Sigmoid colon (tissue), 4 donors: ENCODE results near the gene ACAP1.

ENCODE experiments used
- EP300 ChIP-seq, 4 donors: sonication (generic); formaldehyde crosslinking; IDR thresholded peaks; one replicate each; pipeline ENCODE4 v1.6.1; 2017; ENCODE audit warnings: antibody characterized with exemption in 4 of 4
- POLR2A ChIP-seq, 2 donors: fragments of 450-650 bp; IDR thresholded peaks; one replicate each; pipeline ENCODE4 v1.6.1; 2016; ENCODE audit warnings: antibody characterized with exemption in 2 of 2, mild to moderate bottlenecking in 2 of 2, moderate library complexity in 2 of 2
- POLR2AphosphoS5 ChIP-seq, 4 donors: sonication (generic); formaldehyde crosslinking; IDR thresholded peaks; one replicate each; pipeline ENCODE4 v1.6.1; 2017; ENCODE audit warnings: antibody characterized with exemption in 4 of 4
- TF ChIP-seq, protein P1 (sequence below), 4 experiments: fragments of 450-650 bp in 3 of 4; fragments of 200-600 bp in 1 of 4; IDR thresholded peaks; one replicate each; pipeline ENCODE4 v1.5.1; 2016 to 2019; ENCODE audit warnings: antibody characterized with exemption in 4 of 4, mild to moderate bottlenecking in 3 of 4, moderate library complexity in 2 of 4

GRCh38 chr17:7382901-7383300, 46.6 kb downstream of the ACAP1 start:
- no peak for TF ChIP-seq POLR2A (IDR thresholded peaks at IDR 0.05)
- TF ChIP-seq, protein P1, sequence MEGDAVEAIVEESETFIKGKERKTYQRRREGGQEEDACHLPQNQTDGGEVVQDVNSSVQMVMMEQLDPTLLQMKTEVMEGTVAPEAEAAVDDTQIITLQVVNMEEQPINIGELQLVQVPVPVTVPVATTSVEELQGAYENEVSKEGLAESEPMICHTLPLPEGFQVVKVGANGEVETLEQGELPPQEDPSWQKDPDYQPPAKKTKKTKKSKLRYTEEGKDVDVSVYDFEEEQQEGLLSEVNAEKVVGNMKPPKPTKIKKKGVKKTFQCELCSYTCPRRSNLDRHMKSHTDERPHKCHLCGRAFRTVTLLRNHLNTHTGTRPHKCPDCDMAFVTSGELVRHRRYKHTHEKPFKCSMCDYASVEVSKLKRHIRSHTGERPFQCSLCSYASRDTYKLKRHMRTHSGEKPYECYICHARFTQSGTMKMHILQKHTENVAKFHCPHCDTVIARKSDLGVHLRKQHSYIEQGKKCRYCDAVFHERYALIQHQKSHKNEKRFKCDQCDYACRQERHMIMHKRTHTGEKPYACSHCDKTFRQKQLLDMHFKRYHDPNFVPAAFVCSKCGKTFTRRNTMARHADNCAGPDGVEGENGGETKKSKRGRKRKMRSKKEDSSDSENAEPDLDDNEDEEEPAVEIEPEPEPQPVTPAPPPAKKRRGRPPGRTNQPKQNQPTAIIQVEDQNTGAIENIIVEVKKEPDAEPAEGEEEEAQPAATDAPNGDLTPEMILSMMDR (IDR thresholded peaks at IDR 0.05), result no peak
- no peak for TF ChIP-seq EP300 (IDR thresholded peaks at IDR 0.05)
- no peak for TF ChIP-seq POLR2AphosphoS5 (IDR thresholded peaks at IDR 0.05)
